ENCODE measurements around the gene IFNG. TPM values are rescaled to one million over a fixed set of nuclear protein-coding genes. Genes with fewer than 3 reads are reported as not detected.

The IFNG gene
- polyA plus RNA-seq, 1 donor (not counting 4 experiments of a cell fraction or from before 2014, with no cell fraction given) = not detected

DNA sequence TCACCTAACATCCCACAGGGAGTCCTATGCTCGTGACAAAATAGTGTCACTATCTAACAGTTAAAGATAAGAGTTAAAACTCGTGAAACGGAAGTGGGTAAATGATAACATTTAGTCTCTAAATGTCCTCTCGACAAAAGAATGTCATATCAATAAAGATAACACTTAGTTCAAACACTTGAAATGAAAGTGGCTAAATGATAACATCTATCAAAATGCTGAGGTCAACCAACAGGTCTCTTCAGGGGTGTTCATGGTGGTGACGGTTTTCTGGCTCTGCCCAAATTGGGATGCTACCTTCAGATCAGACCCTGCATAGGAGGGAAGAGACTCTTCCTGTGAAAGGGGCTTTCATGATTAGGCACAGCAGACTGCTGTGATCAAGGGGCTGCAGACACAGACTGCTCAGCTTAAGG is 43.9 kb upstream of the IFNG start:
- Histone ChIP-seq H3K9ac (ENCODE audit: control insufficient read depth, extremely low read depth, insufficient read depth, low read length) (no peak overlapping the region), H3K36me3 (ENCODE audit: control insufficient read depth in 2 of 2, extremely low read depth in 1 of 2, insufficient read depth in 2 of 2, low read length in 2 of 2) (no peaks in the 10 kb centered on the region), H3K79me2 (ENCODE audit: control insufficient read depth, insufficient read depth, low read length) (no peaks in the 10 kb centered on the region), H4K20me1 (ENCODE audit: control insufficient read depth, extremely low read depth, insufficient read depth, low read length) (no peaks in the 10 kb centered on the region), H3K9me3 (ENCODE audit: control insufficient read depth, low read depth, low read length) (no peaks in the 10 kb centered on the region), H3K4me1 (ENCODE audit: control insufficient read depth, extremely low read depth, insufficient read depth, low read length) (no peaks in the 10 kb centered on the region), H3K27ac (ENCODE audit: control insufficient read depth, insufficient read depth, low read length) (no peak overlapping the region), H3K9me1 (ENCODE audit: control insufficient read depth, extremely low read depth, insufficient read depth, low read length) (no peaks in the 10 kb centered on the region), H3K27me3 (ENCODE audit: control insufficient read depth, extremely low read depth, insufficient read depth, low read length) (peaks cover 15% of the 10 kb centered on the region), H3K4me2 (ENCODE audit: control insufficient read depth, extremely low read depth, insufficient read depth, low read depth, low read length) (no peak overlapping the region), H3K4me3 (ENCODE audit: control insufficient read depth in 2 of 3, extremely low read depth in 1 of 3, insufficient read depth in 2 of 3, low read depth in 1 of 3, low read length in 3 of 3) (no peak overlapping the region), H2AFZ (ENCODE audit: control insufficient read depth, low read length) (no peak overlapping the region)
- dilution Hi-C loops (cut with MboI; ENCODE audit: extremely low pct_ligation_motif_present, low sequenced_read_pairs) = loop anchor here (25.0 kb wide), 1 partner anchor 109 kb away; no protein-coding TSS in a partner anchor
- FAIRE-seq = no peak
- DNase-seq (ENCODE audit: low read depth, low spot score) = no peak
- TF ChIP-seq EZH2 (IDR thresholded peaks at IDR 0.05; ENCODE audit: low read length) = no peak
- TF ChIP-seq, protein P1, sequence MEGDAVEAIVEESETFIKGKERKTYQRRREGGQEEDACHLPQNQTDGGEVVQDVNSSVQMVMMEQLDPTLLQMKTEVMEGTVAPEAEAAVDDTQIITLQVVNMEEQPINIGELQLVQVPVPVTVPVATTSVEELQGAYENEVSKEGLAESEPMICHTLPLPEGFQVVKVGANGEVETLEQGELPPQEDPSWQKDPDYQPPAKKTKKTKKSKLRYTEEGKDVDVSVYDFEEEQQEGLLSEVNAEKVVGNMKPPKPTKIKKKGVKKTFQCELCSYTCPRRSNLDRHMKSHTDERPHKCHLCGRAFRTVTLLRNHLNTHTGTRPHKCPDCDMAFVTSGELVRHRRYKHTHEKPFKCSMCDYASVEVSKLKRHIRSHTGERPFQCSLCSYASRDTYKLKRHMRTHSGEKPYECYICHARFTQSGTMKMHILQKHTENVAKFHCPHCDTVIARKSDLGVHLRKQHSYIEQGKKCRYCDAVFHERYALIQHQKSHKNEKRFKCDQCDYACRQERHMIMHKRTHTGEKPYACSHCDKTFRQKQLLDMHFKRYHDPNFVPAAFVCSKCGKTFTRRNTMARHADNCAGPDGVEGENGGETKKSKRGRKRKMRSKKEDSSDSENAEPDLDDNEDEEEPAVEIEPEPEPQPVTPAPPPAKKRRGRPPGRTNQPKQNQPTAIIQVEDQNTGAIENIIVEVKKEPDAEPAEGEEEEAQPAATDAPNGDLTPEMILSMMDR (optimal IDR thresholded peaks at IDR 0.05 in 1 of 3, IDR thresholded peaks at IDR 0.05 in 1 of 3, conservative IDR thresholded peaks at IDR 0.05 in 1 of 3; ENCODE audit: extremely low read depth in 1 of 3, insufficient read depth in 2 of 3, low read length in 3 of 3) = no peak

DNA sequence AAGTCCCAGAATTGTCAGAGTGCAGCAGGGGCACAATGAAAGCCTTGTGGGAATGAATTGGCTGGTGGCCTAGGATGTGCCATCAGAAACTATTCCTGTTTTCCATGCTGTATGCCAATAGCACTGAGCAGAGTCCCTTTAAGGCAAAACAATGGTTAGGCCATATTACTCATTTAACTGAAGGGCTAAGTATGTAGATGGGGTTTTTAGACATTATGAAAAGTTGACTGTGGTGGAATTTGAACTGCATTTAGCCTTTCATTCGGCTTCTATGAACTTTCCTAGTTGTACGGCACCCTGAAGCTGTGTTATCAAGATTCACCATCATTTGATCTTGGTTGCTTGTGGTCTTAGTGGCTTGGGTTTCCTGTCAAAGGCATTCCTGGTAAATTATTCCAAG is 41.3 kb upstream of the IFNG start:
- no peak overlapping the region for H3K9ac ChIP-seq (ENCODE audit: control insufficient read depth, extremely low read depth, insufficient read depth, low read length)
- H2AFZ ChIP-seq (ENCODE audit: control insufficient read depth, low read length) = no peak overlapping the region
- FAIRE-seq = no peak
- H3K36me3 ChIP-seq (ENCODE audit: control insufficient read depth in 2 of 2, extremely low read depth in 1 of 2, insufficient read depth in 2 of 2, low read length in 2 of 2) = no peaks in the 10 kb centered on the region
- no peaks in the 10 kb centered on the region for H3K9me1 ChIP-seq (ENCODE audit: control insufficient read depth, extremely low read depth, insufficient read depth, low read length)
- no peak overlapping the region for H3K4me2 ChIP-seq (ENCODE audit: control insufficient read depth, extremely low read depth, insufficient read depth, low read depth, low read length)
- no peaks in the 10 kb centered on the region for H3K4me1 ChIP-seq (ENCODE audit: control insufficient read depth, extremely low read depth, insufficient read depth, low read length)
- H3K4me3 ChIP-seq (ENCODE audit: control insufficient read depth in 2 of 3, extremely low read depth in 1 of 3, insufficient read depth in 2 of 3, low read depth in 1 of 3, low read length in 3 of 3) = no peak overlapping the region
- H4K20me1 ChIP-seq (ENCODE audit: control insufficient read depth, extremely low read depth, insufficient read depth, low read length) = no peaks in the 10 kb centered on the region
- H3K27ac ChIP-seq (ENCODE audit: control insufficient read depth, insufficient read depth, low read length) = no peak overlapping the region
- no peaks in the 10 kb centered on the region for H3K79me2 ChIP-seq (ENCODE audit: control insufficient read depth, insufficient read depth, low read length)
- no peaks in the 10 kb centered on the region for H3K9me3 ChIP-seq (ENCODE audit: control insufficient read depth, low read depth, low read length)
- H3K27me3 ChIP-seq (ENCODE audit: control insufficient read depth, extremely low read depth, insufficient read depth, low read length) = peaks cover 24% of the 10 kb centered on the region
- no peak for TF ChIP-seq EZH2 (IDR thresholded peaks at IDR 0.05; ENCODE audit: low read length)
- TF ChIP-seq, protein P1 (optimal IDR thresholded peaks at IDR 0.05 in 1 of 3, IDR thresholded peaks at IDR 0.05 in 1 of 3, conservative IDR thresholded peaks at IDR 0.05 in 1 of 3; ENCODE audit: extremely low read depth in 1 of 3, insufficient read depth in 2 of 3, low read length in 3 of 3) = no peak
- dilution Hi-C loops (cut with MboI; ENCODE audit: extremely low pct_ligation_motif_present, low sequenced_read_pairs) = loop anchor here (25.0 kb wide), 1 partner anchor 111 kb away; no protein-coding TSS in a partner anchor
- no peak for DNase-seq (ENCODE audit: low read depth, low spot score)

All from keratinocyte (primary cell).